ENCODE data around the gene GARIN5A. TPM values are rescaled to one million over a fixed set of nuclear protein-coding genes. Genes with fewer than 3 reads are reported as not detected.

Gene GARIN5A
- total and polyA plus RNA-seq, 2 of the 8 experiments (the other 6 are each of a cell fraction or from before 2014, with no cell fraction given): 9.1 to 18.5 TPM

DNA sequence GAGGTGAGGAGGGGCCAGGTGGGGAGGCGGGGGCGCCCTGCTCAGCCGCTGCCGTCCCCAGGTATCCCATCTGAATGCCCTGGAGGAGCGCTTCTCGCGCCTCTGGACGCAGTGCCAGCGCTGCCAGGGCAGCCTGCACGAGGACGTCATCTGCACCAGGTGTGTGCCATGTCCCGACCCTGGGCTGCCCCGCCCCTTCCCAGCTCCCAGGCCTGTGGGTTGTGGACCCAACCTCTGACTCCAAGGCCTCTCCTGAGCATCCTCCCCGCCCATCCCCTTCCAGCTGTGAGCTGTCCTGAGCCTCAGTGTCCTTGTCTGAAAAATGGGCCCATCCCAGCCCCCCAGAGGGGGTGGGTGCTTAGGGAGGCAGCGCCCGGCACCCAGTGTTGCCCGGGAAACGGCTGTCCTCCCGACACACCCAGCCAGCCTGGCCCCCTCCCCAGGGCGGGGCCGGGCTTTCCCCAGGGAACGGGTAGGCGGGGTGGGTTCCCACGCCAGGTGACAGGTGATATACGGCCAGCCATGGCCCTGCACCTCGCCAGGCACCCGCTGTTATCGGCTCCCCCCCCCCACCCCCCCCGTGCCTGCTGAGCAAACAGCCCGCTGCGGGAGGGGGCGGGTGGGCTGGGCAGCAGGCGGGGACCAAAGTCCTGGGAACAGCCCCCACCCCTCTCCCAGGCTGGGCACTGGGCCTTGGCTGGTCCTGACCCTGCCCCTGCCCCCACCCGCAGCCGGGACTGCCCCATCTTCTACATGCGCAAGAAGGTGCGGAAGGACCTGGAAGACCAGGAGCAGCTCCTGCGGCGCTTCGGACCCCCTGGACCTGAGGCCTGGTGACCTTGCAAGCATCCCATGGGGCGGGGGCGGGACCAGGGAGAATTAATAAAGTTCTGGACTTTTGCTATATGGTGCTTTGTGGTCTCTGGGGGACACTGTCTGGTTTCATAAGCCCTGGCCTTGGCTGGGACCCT, 59.3 kb downstream of the GARIN5A start:
- no peak overlapping the region for H2BK20ac ChIP-seq (ENCODE audit: low read length)
- no peaks in the 10 kb centered on the region for H3K9me3 ChIP-seq (ENCODE audit: insufficient read depth in 2 of 2, low read depth in 1 of 2, low read length in 1 of 2)
- H4K8ac ChIP-seq (ENCODE audit: extremely low read depth, insufficient read depth, low read length): no peak overlapping the region; the same call in 1 of the 2 replicates
- peak overlapping the region in 1 of 2 experiments; percentile 93; a peak in 2 of 4 replicates for H3K4me2 ChIP-seq (ENCODE audit: insufficient read depth in 1 of 2, low read depth in 2 of 2, low read length in 2 of 2)
- H4K91ac ChIP-seq (replicated peaks; ENCODE audit: insufficient read length, low read length): no peak overlapping the region
- no peak for TF ChIP-seq SP1 (IDR thresholded peaks at IDR 0.05; ENCODE audit: low read depth, low read length)
- TF ChIP-seq, protein P1, sequence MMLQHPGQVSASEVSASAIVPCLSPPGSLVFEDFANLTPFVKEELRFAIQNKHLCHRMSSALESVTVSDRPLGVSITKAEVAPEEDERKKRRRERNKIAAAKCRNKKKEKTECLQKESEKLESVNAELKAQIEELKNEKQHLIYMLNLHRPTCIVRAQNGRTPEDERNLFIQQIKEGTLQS (IDR thresholded peaks at IDR 0.05; ENCODE audit: insufficient read depth, low read depth, low read length): no peak
- TF ChIP-seq POLR2AphosphoS5 (IDR thresholded peaks at IDR 0.05; ENCODE audit: low read depth, low read length): 0 out of 2 replicates have a peak, but pooled peaks have one; percentile 10
- H3K9ac ChIP-seq (replicated peaks in 1 of 4; ENCODE audit: extremely low read depth in 1 of 4, low read depth in 3 of 4, low read length in 3 of 4): no peak overlapping the region
- no peak overlapping the region for H3K27ac ChIP-seq (ENCODE audit: low read depth, low read length)
- no peak overlapping the region for H3K23ac ChIP-seq (ENCODE audit: insufficient read length)
- H2AK5ac ChIP-seq (ENCODE audit: low read depth, low read length): no peak overlapping the region
- H3K27me3 ChIP-seq (replicated peaks in 1 of 4; ENCODE audit: control insufficient read depth in 3 of 4, extremely low read depth in 1 of 4, insufficient read depth in 3 of 4, low read length in 3 of 4): peaks cover 0 to 2% (median 0%) of the 10 kb centered on the region in 4 experiments; a peak in 1 of 7 replicates
- H3K56ac ChIP-seq (replicated peaks; ENCODE audit: insufficient read length, low read depth, low read length): no peak overlapping the region
- no peak overlapping the region for H3K4me3 ChIP-seq (ENCODE audit: extremely low read depth in 1 of 4, insufficient read depth in 2 of 4, low read depth in 3 of 4, low read length in 4 of 4)
- ChIA-PET POLR2A (ENCODE audit: partially characterized antibody) (interaction anchor here (0.8 to 2.2 kb wide), 9 partner anchors 10 to 65 kb away, joined by 3 to 14 read pairs (median 4); no protein-coding TSS in a partner anchor), CTCF (ENCODE audit: partially characterized antibody) (interaction anchor here (0.6 to 3.2 kb wide), 7 partner anchors 25 to 372 kb away, joined by 3 to 22 read pairs (median 3); no protein-coding TSS in a partner anchor)
- peaks cover 0 to 9% (median 0%) of the 10 kb centered on the region in 4 experiments; a peak in 1 of 8 replicates for H3K36me3 ChIP-seq (ENCODE audit: control insufficient read depth in 2 of 4, insufficient read depth in 4 of 4, low read length in 3 of 4)
- H3K14ac ChIP-seq (ENCODE audit: insufficient read length): no peak overlapping the region
- 90% methylated on average over 24 of the region's 42 CpGs; no CpG with 5 or more reads in 1 of the 2 experiments for WGBS, 2 experiments (ENCODE audit: extremely low coverage in 1 of 2, insufficient coverage in 1 of 2, insufficient read length in 1 of 2, insufficient replicate concordance in 2 of 2, low coverage in 1 of 2, low lambda C conversion rate in 2 of 2, missing lambda C conversion rate in 1 of 2)
- FAIRE-seq: no peak
- H2BK15ac ChIP-seq (ENCODE audit: low read length): no peak overlapping the region
- peaks cover 2% of the 10 kb centered on the region; the same call in 1 of the 2 replicates for H3K79me1 ChIP-seq (ENCODE audit: low read depth, low read length)
- H3K79me2 ChIP-seq (ENCODE audit: control insufficient read depth in 1 of 2, insufficient read depth in 2 of 2, low read length in 2 of 2): no peaks in the 10 kb centered on the region
- peaks cover 0 to 20% (median 12%) of the 10 kb centered on the region in 4 experiments; a peak in 6 of 7 replicates for H3K4me1 ChIP-seq (replicated peaks in 1 of 4; ENCODE audit: control insufficient read depth in 3 of 4, insufficient read depth in 4 of 4, low read length in 3 of 4)
- no peak for DNase-seq (ENCODE audit: low read depth in 1 of 2, low spot score in 2 of 2)
- no peak overlapping the region for H2BK120ac ChIP-seq (replicated peaks; ENCODE audit: low read depth, low read length)
- no peak overlapping the region for H2AFZ ChIP-seq (ENCODE audit: low read length)
- no peak overlapping the region for H4K5ac ChIP-seq (ENCODE audit: insufficient read length, low read depth, low read length)
- no peak overlapping the region for H3K18ac ChIP-seq (ENCODE audit: extremely low read depth, low read length)
- peaks cover 0 to 8% of the 10 kb centered on the region in 2 experiments for H4K20me1 ChIP-seq (replicated peaks in 1 of 2; ENCODE audit: control insufficient read depth in 1 of 2, insufficient read depth in 2 of 2, low read length in 2 of 2)
- H3K23me2 ChIP-seq (ENCODE audit: low read depth, low read length): peaks cover 12% of the 10 kb centered on the region; the same call in 1 of the 2 replicates
- H2BK5ac ChIP-seq (ENCODE audit: low read depth, low read length): no peak overlapping the region
- no peak overlapping the region for H2BK12ac ChIP-seq (ENCODE audit: low read depth, low read length)
- no peak overlapping the region for H3K4ac ChIP-seq (replicated peaks; ENCODE audit: insufficient read length, low read depth, low read length)
